ENCODE measurements around the gene PRC1.

The PRC1 gene

GRCh38 chr15:90970274-90970673 is 24.1 kb downstream of the PRC1 start:
- Histone ChIP-seq H3K27ac (ENCODE audit: low read length) (no peak overlapping the region), H3K4me3 (ENCODE audit: low read length) (no peak overlapping the region), H3K4me2 (ENCODE audit: low read length) (no peak overlapping the region), H3K27me3 (ENCODE audit: low read depth, low read length) (no peaks in the 10 kb centered on the region), H4K20me1 (ENCODE audit: insufficient read depth, low read length) (no peaks in the 10 kb centered on the region), H3K36me3 (replicated peaks; ENCODE audit: low read depth, low read length) (peaks cover 69% of the 10 kb centered on the region), H3K9ac (ENCODE audit: low read length) (no peak overlapping the region), H3K9me3 (ENCODE audit: insufficient read depth, low read length) (no peaks in the 10 kb centered on the region), H3K4me1 (ENCODE audit: low read length) (no peaks in the 10 kb centered on the region), H3K79me2 (ENCODE audit: low read length) (no peaks in the 10 kb centered on the region), H2AFZ (ENCODE audit: low read depth, low read length) (no peak overlapping the region)
- TF ChIP-seq CTCF (IDR thresholded peaks at IDR 0.05; ENCODE audit: low read depth, low read length), result no peak
- no peak for TF ChIP-seq EZH2phosphoT487 (IDR thresholded peaks at IDR 0.05; ENCODE audit: low read depth)

GRCh38 chr15:90968434-90968833 is 25.9 kb downstream of the PRC1 start:
- H3K9me3 ChIP-seq (ENCODE audit: insufficient read depth, low read length), result no peaks in the 10 kb centered on the region
- H3K9ac ChIP-seq (ENCODE audit: low read length), result no peak overlapping the region
- H3K27me3 ChIP-seq (ENCODE audit: low read depth, low read length), result no peaks in the 10 kb centered on the region
- H3K36me3 ChIP-seq (replicated peaks; ENCODE audit: low read depth, low read length), result peaks cover 69% of the 10 kb centered on the region
- H3K4me3 ChIP-seq (ENCODE audit: low read length), result no peak overlapping the region
- peaks cover 9% of the 10 kb centered on the region for H3K79me2 ChIP-seq (ENCODE audit: low read length)
- H3K4me2 ChIP-seq (ENCODE audit: low read length), result no peak overlapping the region
- H3K27ac ChIP-seq (ENCODE audit: low read length), result no peak overlapping the region
- TF ChIP-seq EZH2phosphoT487 (IDR thresholded peaks at IDR 0.05; ENCODE audit: low read depth), result no peak
- no peak for TF ChIP-seq CTCF (IDR thresholded peaks at IDR 0.05; ENCODE audit: low read depth, low read length)
- H4K20me1 ChIP-seq (ENCODE audit: insufficient read depth, low read length), result no peaks in the 10 kb centered on the region; the same call in 1 of the 2 replicates
- H2AFZ ChIP-seq (ENCODE audit: low read depth, low read length), result no peak overlapping the region
- H3K4me1 ChIP-seq (ENCODE audit: low read length), result no peaks in the 10 kb centered on the region

- no peak overlapping the region for H3K27ac ChIP-seq (ENCODE audit: low read length)
- H3K4me1 ChIP-seq (ENCODE audit: low read length), result no peaks in the 10 kb centered on the region
- peaks cover 77% of the 10 kb centered on the region for H3K36me3 ChIP-seq (replicated peaks; ENCODE audit: low read depth, low read length)
- H3K27me3 ChIP-seq (ENCODE audit: low read depth, low read length), result no peaks in the 10 kb centered on the region
- H3K79me2 ChIP-seq (ENCODE audit: low read length), result peaks cover 18% of the 10 kb centered on the region
- H2AFZ ChIP-seq (ENCODE audit: low read depth, low read length), result no peak overlapping the region
- no peak overlapping the region for H3K4me3 ChIP-seq (ENCODE audit: low read length)
- H4K20me1 ChIP-seq (ENCODE audit: insufficient read depth, low read length), result no peaks in the 10 kb centered on the region; the same call in 1 of the 2 replicates
- no peak overlapping the region for H3K9ac ChIP-seq (ENCODE audit: low read length)
- TF ChIP-seq EZH2phosphoT487 (IDR thresholded peaks at IDR 0.05; ENCODE audit: low read depth) (no peak), CTCF (IDR thresholded peaks at IDR 0.05; ENCODE audit: low read depth, low read length) (no peak)
- no peak overlapping the region for H3K4me2 ChIP-seq (ENCODE audit: low read length)
- no peaks in the 10 kb centered on the region for H3K9me3 ChIP-seq (ENCODE audit: insufficient read depth, low read length)
Measured at GRCh38 chr15:90967206-90967605, 27.1 kb downstream of the PRC1 start.

GRCh38 chr15:90966262-90966661 is 28.1 kb downstream of the PRC1 start:
- H2AFZ ChIP-seq (ENCODE audit: low read depth, low read length), result no peak overlapping the region
- no peak overlapping the region for H3K9ac ChIP-seq (ENCODE audit: low read length)
- H3K27ac ChIP-seq (ENCODE audit: low read length), result no peak overlapping the region
- H3K79me2 ChIP-seq (ENCODE audit: low read length), result peaks cover 22% of the 10 kb centered on the region
- H3K36me3 ChIP-seq (replicated peaks; ENCODE audit: low read depth, low read length), result peaks cover 85% of the 10 kb centered on the region
- no peaks in the 10 kb centered on the region for H3K4me1 ChIP-seq (ENCODE audit: low read length)
- no peaks in the 10 kb centered on the region; the same call in 1 of the 2 replicates for H4K20me1 ChIP-seq (ENCODE audit: insufficient read depth, low read length)
- no peak overlapping the region for H3K4me2 ChIP-seq (ENCODE audit: low read length)
- H3K9me3 ChIP-seq (ENCODE audit: insufficient read depth, low read length), result no peaks in the 10 kb centered on the region
- no peak for TF ChIP-seq CTCF (IDR thresholded peaks at IDR 0.05; ENCODE audit: low read depth, low read length)
- no peak for TF ChIP-seq EZH2phosphoT487 (IDR thresholded peaks at IDR 0.05; ENCODE audit: low read depth)
- no peaks in the 10 kb centered on the region for H3K27me3 ChIP-seq (ENCODE audit: low read depth, low read length)
- H3K4me3 ChIP-seq (ENCODE audit: low read length), result no peak overlapping the region
